ENCODE results near the gene DYNC1I1.

The DYNC1I1 gene

DNA sequence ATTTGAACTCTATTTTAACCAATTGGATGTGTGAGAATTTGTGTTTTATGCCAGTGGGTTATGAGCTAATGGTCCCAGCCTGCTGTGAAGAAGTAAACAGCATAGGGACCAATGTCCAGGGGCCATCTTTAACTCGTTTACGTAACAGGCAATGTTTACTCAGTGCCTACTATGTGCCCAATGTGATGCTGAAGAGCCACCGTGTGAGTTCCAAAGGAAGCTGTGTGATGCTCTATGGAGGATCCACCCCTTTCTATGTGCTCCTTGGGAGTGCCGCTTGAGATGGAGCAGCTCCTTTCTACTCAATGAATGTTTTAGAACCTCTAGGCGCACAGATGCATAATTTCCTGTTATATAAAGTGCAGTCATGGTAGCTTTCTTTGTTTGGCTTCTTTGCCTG is 21.3 kb downstream of the DYNC1I1 start:
- no peak for DNase-seq (ENCODE audit: low spot score)

DNA sequence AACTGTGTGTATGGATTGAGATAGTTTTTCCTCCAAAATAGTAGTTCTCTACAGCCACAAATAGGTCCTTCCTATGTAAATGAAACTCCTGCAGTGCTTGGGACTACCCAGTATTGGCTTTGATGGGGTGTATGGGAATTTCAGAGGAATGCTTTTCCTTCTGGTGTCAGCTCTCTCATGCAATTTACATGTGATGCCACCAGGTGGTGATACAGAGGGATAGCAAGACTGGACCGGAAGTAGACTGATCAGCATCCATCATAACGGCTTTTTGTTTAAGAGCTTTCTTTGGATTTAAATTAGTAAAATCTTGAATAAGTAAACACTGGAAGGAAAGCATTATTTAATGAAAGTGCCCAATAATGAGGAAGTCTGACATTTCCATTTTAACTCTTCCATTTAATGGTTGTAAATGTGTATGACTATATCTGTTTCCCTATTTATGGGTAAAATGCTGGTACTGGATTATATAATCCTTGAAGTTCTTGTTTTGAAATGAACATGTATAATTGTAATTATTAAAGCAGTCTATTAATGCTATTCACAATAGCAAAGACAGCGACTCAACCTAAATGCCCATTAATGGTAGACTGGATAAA is 22.7 kb downstream of the DYNC1I1 start:
- DNase-seq (ENCODE audit: low spot score), result no peak

DNA sequence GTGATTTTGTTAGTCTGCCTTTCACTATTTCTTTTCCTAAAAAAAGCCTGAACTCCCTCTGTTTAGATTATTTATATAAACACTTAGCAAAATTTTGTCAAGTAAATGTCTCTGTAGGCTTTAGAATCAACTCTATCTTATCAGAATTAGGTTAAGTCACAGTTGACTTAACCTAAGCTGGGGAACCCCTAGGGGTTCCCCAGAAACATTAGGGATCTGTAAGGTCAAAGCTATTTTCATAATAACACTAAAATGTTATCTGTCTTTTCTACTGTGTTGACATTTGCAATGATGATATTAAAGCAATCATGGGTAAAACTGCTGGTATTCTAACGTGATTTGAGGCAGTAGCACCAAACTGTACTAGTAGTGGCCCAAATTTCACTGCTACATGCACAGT is 24.3 kb downstream of the DYNC1I1 start:
- no peak for DNase-seq (ENCODE audit: low spot score)

DNA sequence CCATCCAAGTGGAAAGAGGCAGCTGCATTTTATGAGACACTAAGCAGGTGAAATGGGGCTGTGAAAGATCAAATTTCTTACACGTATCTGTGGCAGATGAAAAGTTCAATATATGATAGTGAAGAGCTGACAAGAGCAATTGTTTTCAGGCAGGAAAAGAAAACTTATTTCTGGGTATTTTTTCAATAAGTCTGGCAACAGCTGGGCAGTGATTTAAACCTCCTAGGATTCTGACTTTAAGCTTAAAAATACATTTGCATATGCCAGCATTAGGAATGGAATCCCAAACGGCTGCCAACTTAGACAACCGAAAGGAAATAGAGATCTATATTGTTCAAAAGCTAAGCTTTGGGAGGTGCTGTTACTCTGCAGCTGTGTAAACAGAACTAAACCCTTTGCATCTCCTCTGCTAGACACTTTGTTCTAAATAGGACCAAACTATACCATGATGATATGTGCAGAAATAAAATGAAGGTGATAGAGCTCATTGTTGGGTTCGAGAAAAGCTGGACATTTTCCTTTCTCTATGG is 26.1 kb downstream of the DYNC1I1 start:
- no peak for DNase-seq (ENCODE audit: low spot score)

DNA sequence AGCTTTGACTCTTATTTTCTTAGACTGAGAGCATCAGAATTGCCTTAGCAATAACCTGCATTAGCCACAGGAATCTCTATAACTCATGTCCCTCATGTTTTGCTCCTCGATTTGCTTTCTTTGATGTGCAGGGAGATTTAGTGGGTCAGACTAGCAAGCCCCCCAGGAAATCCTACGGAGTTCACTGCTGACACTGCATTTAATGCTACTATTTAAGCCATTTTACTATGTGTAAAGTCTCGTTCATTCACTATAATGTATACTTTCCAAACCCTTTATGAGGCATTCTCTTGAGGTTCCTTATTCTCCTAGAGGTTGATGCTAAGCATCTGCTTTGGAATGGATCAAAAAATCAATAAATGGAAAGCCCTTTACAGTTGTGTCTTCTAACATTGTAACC is 28.4 kb downstream of the DYNC1I1 start:
- DNase-seq (ENCODE audit: low spot score), result no peak

DNA sequence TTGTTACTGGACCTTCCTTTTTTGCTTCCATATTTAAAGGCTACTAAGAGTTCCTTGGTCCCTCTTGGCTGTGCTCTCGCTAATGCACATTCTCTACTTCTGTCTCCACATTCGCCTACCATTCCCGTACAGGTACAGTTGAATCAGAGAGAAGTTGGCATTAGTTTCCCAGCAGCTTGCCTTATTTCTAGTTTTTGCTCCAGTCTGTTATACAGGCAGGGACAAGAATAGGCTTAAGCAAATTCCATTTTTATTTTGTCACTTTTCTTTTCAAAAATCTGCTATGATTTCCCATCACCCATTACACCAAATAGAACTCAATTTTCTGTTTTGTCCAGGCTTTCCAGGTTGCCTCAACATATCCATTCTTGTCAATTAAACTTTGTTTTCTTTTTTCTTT is 29.9 kb downstream of the DYNC1I1 start:
- DNase-seq (ENCODE audit: low spot score), result no peak

DNA sequence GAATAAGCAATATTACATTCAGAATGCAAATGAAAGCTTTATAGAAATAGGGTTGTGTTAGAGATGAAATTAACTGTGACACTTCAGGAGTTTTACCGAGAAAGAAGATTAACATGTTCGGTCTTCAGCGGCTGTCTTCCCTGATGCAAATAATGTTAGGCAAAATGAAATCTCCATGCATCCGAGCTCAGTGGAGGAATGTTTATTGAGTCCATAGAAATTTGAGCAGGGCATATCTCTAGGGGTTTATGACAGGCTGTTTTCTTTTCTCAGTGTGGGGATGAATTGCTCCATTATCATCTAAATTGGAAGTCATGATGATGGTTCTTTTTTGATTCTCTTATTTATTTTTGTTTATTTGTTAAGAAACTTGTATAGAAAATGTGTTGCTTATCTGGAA is 31.7 kb downstream of the DYNC1I1 start:
- DNase-seq (ENCODE audit: low spot score), result no peak

DNA sequence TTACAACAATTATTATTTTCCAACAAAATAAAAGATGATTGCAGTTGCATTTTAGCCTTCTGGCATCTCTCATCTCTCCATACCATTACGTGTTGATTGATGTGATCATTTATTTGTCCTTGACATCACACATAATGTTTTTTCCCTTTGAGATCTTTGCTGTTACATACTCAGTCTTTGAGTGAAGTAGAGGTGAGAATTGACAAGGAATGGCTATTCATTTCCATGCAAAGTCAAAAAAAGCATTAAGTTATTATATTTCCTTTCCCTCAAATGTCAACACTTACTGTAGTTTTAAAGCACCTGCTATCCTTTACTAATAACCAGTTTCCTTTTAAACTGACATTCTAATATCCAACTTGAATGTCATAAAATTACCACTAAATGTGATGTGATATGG is 33.6 kb downstream of the DYNC1I1 start:
- DNase-seq (ENCODE audit: low spot score), result no peak

DNA sequence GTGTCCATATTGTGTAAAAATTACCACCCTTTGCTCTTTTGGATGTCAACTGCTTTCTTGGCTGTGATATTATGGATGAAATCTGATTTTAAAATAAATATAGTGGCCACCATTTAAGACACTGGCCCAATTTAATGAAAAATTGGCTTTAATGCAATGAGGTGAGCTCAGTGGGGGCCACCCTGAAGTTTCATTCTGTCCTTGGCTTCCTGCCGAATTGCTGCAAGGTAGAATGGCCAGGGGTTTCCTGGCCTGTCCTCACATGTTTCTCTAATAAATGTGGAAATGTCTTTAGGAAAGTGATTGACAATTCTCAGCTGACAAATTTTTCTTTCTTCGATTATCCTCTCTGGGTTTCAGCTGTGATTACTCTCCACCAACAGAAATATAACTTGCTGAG is 36.0 kb downstream of the DYNC1I1 start:
- DNase-seq (ENCODE audit: low spot score), result no peak

DNA sequence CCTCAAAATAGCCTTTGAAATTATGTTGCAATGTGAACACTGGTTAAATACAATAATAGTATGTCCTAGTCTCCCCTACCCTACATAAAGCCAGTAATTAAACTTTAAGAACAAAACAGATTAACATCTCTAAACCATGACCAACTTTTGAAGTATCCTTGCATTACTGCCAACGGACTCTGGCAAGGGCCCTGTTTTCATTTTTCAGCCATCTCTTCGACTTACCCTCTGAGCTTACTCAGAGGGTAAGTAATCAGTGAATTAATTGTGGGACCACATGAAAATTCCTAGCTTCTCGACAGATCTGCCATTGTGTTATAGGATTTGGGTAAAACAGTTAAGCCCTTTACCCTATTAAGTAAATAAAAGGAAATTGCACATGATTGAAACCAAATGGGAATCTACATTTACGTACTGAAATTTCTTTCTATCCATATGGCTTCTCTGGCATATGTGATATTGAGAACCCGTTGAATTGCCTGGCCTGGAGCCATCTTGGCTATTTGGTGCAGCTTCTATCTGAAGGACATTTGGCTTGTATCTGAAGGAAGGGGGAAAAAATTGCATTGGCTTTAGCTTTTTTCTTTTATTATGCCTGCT is 39.6 kb downstream of the DYNC1I1 start:
- no peak for DNase-seq (ENCODE audit: low spot score)

DNA sequence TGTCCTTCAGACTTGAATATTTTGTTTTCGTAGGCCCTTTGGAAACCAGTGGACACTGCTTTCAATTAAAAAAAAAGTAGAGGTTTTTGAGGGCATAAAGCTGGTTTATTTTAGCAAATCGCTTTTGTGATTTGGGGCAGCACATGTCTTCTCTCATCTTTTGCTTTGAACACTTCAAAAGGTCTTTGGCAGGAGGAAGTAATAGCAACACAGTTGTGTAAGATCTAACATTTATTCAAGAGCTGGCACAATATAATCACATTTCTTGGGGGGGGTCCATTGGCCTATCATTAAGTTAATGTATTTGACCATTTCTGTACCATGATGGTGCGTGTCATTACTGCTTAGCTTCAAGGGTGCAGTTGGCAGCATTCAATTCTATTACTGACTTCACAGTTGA is 42.4 kb downstream of the DYNC1I1 start:
- no peak for DNase-seq (ENCODE audit: low spot score)

DNA sequence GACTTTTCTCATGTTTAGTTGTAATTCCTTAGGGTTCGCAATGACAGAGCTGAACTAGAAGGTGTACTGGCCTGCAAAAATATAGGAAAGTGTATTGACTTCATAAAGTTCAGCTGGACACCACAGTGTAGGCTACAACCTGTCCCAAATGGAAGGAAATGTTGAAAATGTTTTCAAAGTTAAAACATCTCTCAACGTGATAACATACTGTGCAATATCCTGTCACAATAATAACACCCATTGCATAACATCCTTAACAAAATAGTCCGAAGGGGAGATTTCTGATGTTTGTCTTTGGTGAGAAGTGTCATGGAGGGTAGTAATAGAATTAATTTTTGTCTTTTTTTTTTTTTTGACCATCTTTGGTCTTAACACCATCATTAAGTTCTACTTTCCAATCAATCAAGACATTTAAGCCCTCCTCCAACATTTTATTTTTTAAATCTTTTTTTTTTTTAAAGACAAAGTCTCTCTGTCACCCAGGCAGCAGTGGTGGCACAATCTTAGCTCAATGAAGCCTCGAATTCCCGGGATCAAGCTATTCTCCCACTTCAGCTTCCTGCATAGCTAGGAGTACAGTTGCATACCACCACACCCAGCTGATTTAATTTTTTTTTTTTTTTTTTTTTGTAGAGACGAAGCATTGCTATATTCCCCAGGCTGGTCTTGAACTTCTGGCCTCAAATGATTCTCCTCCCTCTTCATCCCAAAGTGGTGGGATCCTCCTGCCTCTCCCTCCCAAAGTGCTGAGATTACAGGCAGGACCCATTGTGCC is 45.7 kb downstream of the DYNC1I1 start:
- DNase-seq (ENCODE audit: low spot score), result no peak

DNA sequence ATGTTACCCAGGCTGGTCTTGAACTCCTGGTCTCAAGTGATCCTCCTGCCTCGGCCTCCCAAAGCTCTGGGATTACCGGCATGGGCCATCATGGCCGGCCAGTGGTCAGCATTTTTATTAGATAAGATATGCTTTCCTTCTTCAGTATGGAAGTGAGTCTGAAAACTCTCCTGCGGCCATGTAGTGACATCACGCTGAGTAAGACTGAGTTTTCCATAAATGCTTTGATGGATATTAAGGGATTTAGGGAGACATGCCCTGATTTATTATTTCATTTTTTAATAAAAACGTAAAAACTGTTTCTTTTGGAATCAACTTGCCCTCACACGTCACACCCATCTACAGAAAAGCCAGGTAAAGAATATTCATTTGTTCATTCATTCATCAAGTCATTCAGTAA is 48.4 kb downstream of the DYNC1I1 start:
- no peak for DNase-seq (ENCODE audit: low spot score)

DNA sequence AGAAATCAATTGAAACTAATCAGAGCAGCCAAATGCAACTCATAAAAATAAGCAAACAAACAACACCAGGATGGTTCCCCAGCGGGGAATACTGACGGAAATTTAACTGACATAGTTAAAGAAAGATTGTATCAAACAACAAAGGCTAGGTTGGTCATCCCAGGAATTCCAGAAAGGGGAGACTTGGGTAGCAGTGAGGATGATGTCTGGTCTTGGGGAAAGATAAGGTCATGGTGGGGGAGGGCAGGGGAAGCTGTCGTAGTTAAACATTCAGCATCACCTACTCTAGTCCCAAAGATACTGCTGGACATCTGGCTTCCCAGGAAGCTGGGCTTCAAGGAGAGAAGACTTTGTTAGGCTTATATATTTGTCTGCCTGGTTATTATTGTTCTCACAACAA is 50.4 kb downstream of the DYNC1I1 start:
- no peak for DNase-seq (ENCODE audit: low spot score)

DNA sequence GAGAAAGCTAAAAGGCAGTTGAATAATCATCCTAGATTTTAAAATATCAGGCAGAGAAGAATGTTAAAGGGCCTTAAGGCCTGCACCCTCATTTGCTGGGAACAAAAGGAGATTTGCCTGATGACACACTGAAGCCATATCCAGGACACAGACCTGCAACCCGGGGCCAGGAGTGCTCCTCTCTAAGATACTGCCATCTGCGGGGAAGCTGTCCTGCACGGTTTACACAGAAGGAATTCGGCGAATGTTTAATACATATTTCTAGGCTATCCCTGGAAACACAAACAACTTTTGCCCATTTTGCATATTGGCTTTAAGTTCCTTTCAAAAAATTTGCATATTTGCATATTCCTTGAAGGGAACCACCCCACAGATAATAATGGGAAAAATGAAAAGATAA is 52.3 kb downstream of the DYNC1I1 start:
- no peak for DNase-seq (ENCODE audit: low spot score)

DNA sequence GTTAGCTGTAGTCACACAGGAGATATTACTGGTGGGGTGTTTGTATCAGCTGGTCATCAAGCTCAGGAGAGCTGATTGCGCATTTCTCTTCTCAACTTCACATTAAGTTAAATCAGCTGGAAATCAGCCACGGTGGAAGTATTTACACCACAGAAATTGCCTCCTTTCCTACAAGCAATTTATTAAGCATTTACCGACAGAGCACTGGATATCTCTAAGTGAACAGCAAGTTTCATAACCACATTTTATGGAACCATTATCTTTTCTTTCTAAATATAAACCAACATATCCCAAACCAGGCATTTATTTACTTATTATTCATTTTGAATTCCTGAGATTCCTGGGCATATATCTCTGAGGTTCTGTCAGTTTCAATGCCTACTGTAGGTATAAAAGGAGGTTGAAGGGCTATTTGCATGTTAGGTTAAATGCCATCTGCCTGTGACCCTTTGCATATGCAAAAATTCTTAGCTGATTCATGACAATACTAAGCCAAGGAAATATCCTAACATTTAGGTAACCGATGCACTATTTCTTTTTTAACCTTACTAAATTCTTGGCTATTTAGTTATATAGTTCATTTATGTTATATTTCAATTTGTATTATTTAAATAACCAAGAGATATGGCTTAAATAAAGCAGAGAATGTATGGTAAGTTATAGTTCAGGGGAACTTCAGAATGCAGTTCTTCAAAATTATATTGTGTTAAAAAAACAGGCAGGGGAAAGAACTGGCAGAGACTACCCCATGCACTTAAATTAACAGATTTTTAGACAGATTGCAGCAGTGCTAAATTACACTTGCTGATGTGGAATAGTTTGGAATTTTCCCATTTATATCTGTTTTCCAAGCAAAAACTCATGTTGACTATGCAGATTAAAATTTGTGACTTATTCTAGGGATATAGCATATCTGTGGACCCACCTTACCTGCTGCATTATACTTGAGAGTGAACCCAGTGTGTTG is 56.8 kb downstream of the DYNC1I1 start:
- DNase-seq (ENCODE audit: low spot score), result no peak

DNA sequence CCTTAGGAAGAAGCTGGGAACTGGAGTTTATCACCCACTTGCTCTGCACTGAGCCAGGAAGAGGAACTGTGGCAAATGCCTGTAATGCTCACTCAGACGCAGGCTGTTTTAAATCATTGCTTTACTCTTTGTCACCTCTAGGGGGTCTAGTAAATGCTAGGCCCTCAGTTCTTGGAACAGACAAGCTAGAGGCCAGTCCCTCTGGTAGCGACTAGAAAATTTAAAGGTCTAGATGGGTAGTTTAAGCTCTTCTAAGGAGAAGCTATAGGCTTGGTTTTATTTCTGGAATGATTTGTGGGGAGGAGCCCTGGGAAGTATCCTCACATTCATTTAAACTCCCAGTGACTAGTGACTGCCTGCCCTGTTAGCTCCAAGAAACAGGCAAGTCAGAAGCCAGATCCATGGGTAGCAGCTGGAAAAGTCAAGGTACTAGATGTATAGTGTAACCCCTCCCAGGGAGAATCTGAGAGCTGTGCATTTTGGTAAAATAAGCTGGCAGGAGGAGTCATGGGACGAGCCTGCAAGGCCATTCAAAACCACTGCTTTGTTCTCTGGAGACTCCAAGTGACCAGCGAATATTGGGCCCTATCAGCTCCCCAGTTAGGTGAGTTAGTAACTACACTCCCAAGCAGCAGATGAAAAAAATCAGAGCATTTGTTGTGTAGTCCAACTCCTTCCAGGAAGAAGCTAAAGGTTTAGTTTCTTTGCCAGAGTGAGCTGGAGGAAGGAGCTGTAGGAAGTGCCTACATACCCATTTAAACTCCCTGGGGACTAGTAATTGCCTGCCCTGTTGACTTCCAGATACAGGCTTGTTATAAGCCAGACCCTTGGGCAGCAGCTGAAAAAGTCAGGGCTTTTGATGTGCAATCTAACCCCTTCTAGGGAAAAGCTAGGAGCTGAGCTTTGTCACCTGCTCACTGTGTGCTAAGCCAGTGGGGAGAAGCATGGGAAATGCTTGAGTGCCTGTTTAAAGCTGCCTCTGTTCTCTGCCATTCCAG is 68.9 kb downstream of the DYNC1I1 start:
- no peak for DNase-seq (ENCODE audit: low spot score)

DNA sequence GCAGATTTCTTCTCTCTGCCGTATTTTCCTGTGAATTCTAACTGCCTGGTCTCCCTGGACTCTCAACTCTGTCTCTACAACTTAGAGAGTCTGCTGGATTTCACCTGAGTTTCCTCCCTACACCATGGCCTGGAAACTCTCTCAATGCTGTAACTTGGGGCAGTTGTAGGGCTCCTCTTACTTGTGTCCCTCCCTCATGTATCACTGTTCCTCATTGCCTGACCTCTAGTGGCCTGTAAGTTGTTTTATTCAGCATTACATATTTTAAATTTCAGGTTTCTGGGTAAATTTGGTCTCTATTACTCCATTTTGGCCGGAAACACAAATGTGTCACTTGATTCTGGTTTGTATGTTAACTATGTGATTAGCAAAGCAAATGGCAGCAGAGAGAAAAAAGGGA is 70.9 kb downstream of the DYNC1I1 start:
- no peak for DNase-seq (ENCODE audit: low spot score)

DNA sequence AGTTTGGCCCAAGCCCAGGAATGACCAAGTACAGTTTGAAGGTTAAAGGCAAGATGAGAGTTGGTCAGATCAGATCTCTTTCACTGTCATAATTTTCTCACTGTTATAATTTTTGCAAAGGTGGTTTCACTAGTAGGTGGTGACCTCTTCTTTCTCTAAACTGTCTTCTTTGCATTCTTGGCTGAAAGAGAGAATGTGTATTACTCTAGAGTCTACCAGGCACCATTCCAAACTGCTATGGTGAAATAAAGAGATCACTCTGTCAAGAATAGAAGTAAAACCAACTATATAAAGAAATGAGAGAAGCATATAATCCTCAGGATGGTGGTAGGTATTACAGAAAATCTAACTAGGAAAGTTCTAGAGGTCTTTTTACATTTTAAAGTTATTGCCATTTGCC is 72.7 kb downstream of the DYNC1I1 start:
- DNase-seq (ENCODE audit: low spot score), result no peak

DNA sequence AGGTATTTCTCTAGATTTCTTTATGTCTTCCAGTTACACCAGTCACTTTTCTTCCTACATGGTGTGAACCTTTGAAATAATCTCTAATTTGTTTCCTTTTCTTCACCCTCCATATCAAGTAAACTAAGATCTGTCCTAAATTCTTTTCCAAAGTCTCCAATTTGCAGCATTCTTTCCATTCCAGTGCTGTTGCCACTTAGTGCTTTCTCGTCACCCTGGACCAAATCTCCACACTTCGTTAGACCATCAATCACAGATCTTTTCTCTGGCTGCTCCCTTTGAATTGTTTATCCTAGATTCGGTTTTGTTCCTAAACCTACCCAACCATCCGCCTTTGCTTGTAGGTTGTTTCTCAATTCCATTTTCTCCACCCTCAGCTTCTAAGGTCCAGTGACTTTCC is 74.7 kb downstream of the DYNC1I1 start:
- no peak for DNase-seq (ENCODE audit: low spot score)

DNA sequence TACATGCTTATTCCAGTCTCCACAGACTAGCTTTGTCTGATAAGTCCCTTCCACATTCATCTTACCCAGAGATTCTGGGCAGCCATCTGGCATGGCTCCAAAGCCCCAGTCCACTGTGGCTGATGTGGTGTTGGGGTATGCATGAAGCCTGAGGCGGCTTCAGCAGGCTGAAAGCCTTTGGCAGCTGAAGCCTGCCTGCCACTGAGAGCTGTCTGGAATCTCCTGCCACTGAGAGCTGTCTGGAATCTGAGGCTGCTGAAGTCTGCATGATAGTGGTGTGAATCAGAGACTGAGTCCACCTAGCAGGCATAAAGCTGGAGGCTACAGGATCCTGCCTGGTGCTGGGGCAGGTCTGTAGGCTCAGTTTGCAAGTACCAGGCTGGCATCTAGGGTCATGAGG is 87.1 kb downstream of the DYNC1I1 start:
- peak; percentile 18 for DNase-seq (ENCODE audit: low spot score)
